Superior temporal gyrus (tissue), 1 donor: ENCODE data around the gene DISP3.

Experiments used
- DNase-seq: peaks from one replicate; pipeline ENCODE4 v3.0.0-alpha.2; 2016; ENCODE audit errors: extremely low spot score

The DISP3 gene

GRCh38 chr1:11487196-11487751 is 8.3 kb downstream of the DISP3 start:
- DNase-seq, result no peak

- no peak for DNase-seq
Observed at GRCh38 chr1:11488201-11488770, 9.3 kb downstream of the DISP3 start.

- no peak for DNase-seq
Observed at GRCh38 chr1:11488966-11489625, 10.1 kb downstream of the DISP3 start.

- DNase-seq, result no peak
Observed at GRCh38 chr1:11492235-11492634, 13.3 kb downstream of the DISP3 start.

GRCh38 chr1:11493972-11494655 is 15.2 kb downstream of the DISP3 start:
- no peak for DNase-seq

- DNase-seq, result no peak
Observed at GRCh38 chr1:11494771-11495170, 15.8 kb downstream of the DISP3 start.

- DNase-seq, result no peak
Observed at GRCh38 chr1:11495579-11495978, 16.6 kb downstream of the DISP3 start.

GRCh38 chr1:11496551-11497080 is 17.7 kb downstream of the DISP3 start:
- DNase-seq, result no peak

- no peak for DNase-seq
Observed at GRCh38 chr1:11498956-11499594, 20.1 kb downstream of the DISP3 start.

- DNase-seq, result peak; percentile 31
Observed at GRCh38 chr1:11499601-11500331, 20.8 kb downstream of the DISP3 start.

- DNase-seq, result no peak
Observed at GRCh38 chr1:11500881-11501280, 21.9 kb downstream of the DISP3 start.

- DNase-seq, result no peak
Observed at GRCh38 chr1:11501491-11501897, 22.5 kb downstream of the DISP3 start.

GRCh38 chr1:11501906-11502485 is 23.0 kb downstream of the DISP3 start:
- DNase-seq, result no peak

- DNase-seq, result no peak
Observed at GRCh38 chr1:11502516-11502915, 23.6 kb downstream of the DISP3 start.

- no peak for DNase-seq
Observed at GRCh38 chr1:11504599-11504998, 25.6 kb downstream of the DISP3 start.

- DNase-seq, result no peak
Observed at GRCh38 chr1:11505591-11506538, 26.9 kb downstream of the DISP3 start.

GRCh38 chr1:11507309-11507708 is 28.4 kb downstream of the DISP3 start:
- DNase-seq, result peak; percentile 62

- DNase-seq, result no peak
Observed at GRCh38 chr1:11513681-11514080, 34.7 kb downstream of the DISP3 start.

- no peak for DNase-seq
Observed at GRCh38 chr1:11514366-11514765, 35.4 kb downstream of the DISP3 start.
